Activated CD8-positive, alpha-beta memory T cell treated with anti-CD3 and anti-CD28 coated beads, Interleukin-2, amount 10 ng/mL, durations not matched to agents 7 days and 5 days (primary cell): ENCODE data around the gene DNAH9. TPM values are rescaled to one million over a fixed set of nuclear protein-coding genes. Genes with fewer than 3 reads are reported as not detected.

Experiments used
- ATAC-seq: fragments of 150-1000 bp; cut with Tn5 transposase; one replicate; pipeline ENCODE4 v1.10.0; 2021; ENCODE audit warnings: moderate library complexity
- CTCF ChIA-PET: fragments of 350-600 bp; sonication (Branson Sonifier 250); formaldehyde crosslinking; loops from one replicate; lab custom pipeline; 2021; ENCODE audit warnings: antibody characterized with exemption; lab: Charles Lee
- DNase-seq: peaks from one replicate; pipeline ENCODE4 v3.0.0-alpha.2; 2020
- H3K27ac Mint-ChIP-seq: one replicate; pipeline ENCODE4 v1.8.0; 2021; ENCODE audit warnings: mild to moderate bottlenecking, mixed read lengths
- H3K27me3 Mint-ChIP-seq: one replicate; pipeline ENCODE4 v1.8.0; 2021; ENCODE audit warnings: mixed read lengths
- H3K36me3 Mint-ChIP-seq: one replicate; pipeline ENCODE4 v1.8.0; 2021; ENCODE audit warnings: mild to moderate bottlenecking, mixed read lengths
- H3K4me1 Mint-ChIP-seq: one replicate; pipeline ENCODE4 v1.8.0; 2021; ENCODE audit warnings: mixed read lengths
- H3K4me3 Mint-ChIP-seq: one replicate; pipeline ENCODE4 v1.8.0; 2021; ENCODE audit warnings: mild to moderate bottlenecking, moderate library complexity, mixed read lengths
- H3K9me3 Mint-ChIP-seq: one replicate; pipeline ENCODE4 v1.8.0; 2022; ENCODE audit warnings: low read depth, mixed read lengths
- total RNA-seq, 2 experiments: library from RNA; stranded (reverse); gene quantifications; one replicate each; pipeline ENCODE4 v1.2.3, GENCODE V29; 2021

DNAH9 gene
- total RNA-seq, 2 experiments from 2014 or later, result not detected

DNA sequence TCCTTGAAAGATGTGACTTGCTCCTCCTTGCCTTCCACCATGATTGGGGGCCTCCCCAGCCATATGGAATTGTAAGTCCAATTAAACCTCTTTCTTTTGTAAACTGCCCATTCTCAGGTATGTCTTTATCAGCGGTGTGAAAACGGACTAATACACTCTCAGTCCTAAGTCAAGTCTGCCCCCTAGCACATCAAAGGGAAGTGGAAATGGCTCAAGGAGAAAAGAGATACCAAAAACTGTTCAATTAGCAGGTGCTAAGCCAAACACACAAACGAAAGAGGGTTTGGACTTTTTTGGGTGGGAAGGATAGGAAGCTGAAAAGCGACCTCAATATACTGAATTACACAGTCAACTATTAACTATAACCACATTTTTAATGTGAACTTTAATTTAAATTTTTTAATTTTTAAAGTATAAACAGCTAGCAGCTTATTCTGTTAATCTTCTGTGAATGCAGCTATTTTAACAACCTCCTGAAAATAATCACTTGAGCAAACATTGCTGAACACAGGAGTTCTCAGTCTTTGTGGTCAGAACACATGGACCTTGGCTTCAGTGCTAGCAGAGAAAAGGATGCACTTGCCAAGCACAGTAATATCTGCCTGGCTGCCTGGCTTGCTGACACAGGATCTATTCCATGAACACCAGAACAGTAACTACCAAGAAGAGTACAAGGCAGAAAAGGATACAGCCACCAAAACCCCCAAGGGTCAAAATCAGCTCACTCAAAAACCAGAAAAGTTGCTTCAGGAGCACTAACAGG, 388.1 kb downstream of the DNAH9 start:
- Mint-ChIP-seq H3K4me1 (no peaks in the 10 kb centered on the region), H3K9me3 (no peaks in the 10 kb centered on the region), H3K27ac (no peak overlapping the region), H3K4me3 (no peak overlapping the region), H3K27me3 (no peaks in the 10 kb centered on the region), H3K36me3 (peaks cover 31% of the 10 kb centered on the region)
- CTCF ChIA-PET, result interaction anchor here (2.1 kb wide), 1 partner anchor 11 kb away, joined by 6 read pairs; the partner anchor contains the start of gene ZNF18
- no peak for DNase-seq
- ATAC-seq, result no peak

DNA sequence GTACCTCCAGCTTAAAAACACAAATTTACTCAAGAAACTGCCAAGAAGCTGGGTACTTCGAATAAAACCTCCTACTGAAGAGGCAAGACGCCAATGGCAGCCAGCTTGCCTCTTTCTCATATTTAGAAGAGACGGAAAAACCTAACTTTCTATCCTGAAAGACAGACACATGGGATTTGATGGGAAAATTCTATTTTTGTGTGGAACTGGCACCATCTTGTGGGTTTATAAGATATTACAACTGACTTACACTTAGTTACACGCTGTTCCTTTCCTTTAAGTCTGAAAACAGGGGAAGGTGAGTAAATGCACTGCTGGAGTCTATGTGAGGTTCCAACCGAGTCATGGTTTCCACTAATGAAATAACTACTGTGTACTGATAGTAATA, 388.7 kb downstream of the DNAH9 start:
- H3K36me3 Mint-ChIP-seq, result peaks cover 31% of the 10 kb centered on the region
- H3K9me3 Mint-ChIP-seq, result no peaks in the 10 kb centered on the region
- ATAC-seq (no peak), DNase-seq (no peak)
- no peaks in the 10 kb centered on the region for H3K27me3 Mint-ChIP-seq
- H3K4me1 Mint-ChIP-seq, result no peaks in the 10 kb centered on the region
- no peak overlapping the region for H3K27ac Mint-ChIP-seq
- no peak overlapping the region for H3K4me3 Mint-ChIP-seq
- CTCF ChIA-PET, result interaction anchor here (2.1 kb wide), 1 partner anchor 10 kb away, joined by 6 read pairs; the partner anchor contains the start of gene ZNF18

DNA sequence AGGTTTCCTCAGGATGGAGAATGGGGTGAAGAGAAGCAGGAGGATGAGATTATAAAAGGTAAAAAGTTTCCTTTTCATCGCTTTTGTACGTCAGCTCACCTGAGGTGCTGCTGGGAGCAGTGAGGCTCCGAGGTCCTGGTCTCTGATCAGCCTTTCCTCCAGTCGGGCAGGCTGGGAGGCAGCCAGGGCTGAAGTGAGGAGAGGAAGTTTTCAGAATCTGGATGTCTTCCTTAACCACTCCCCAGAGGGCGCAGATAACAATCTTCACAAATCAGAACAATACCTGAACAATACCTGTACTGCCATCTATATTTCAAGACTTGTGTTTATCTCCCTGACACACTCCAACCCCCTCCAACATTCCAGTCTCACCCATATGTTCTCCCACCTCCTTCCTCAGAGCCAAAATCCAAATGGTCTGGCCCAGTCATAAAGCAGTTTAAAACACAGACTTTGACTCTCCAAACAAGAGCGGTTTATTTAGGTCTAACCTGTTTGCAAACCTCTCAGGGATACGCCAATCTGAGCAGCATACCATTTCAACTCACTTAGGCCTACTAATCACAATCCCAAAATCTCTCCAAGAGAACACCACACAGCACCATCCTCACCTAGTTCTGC, 392.2 kb downstream of the DNAH9 start:
- no peak for ATAC-seq
- peaks cover 7% of the 10 kb centered on the region for H3K4me1 Mint-ChIP-seq
- CTCF ChIA-PET, result no interaction called here

DNA sequence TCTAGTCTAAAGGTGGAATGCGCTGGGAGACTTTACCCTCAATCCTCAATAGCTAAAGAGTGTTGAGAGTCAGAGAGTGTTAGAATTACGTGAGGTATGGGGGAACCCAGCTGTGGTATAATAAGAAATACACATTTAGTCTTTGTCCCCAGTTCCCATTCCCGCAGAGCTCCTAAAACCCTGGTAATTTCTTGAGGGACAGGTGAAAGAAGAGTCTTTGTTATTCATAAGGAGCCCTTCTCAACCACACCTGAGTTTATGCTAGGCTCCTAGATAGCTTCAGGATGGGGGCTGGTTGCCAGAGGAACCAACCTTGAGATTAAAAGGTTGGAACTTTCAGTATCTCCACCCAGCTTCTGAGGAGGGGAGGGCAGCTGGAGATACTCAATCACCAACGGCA, 393.2 kb downstream of the DNAH9 start:
- CTCF ChIA-PET, result no interaction called here
- H3K36me3 Mint-ChIP-seq, result peaks cover 27% of the 10 kb centered on the region

More for the DNA sequence above, 392.2 kb downstream of the DNAH9 start:
- DNase-seq, result no peak
- Mint-ChIP-seq H3K27ac (no peak overlapping the region), H3K27me3 (no peaks in the 10 kb centered on the region), H3K36me3 (peaks cover 27% of the 10 kb centered on the region), H3K4me3 (no peak overlapping the region), H3K9me3 (no peaks in the 10 kb centered on the region)

DNA sequence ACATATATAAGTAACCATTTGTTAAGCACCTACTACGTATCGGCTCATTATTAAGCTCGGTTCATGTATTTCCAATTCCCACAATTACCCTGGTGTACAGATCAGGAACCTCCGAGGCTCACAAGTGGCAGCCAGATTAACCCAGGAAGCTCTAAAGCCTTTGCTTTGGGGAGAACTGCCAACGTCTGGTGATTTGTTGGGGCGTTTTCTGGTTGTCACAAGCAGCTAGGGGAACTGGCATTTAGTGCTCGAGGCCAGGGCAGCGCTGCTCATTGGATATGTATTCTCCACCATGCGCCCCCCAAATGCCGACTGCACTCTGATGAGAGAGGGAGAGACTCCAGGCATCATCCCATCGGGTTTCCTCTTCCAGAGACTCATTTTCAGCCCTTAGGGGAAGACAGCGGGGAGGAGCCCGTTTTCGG, 398.5 kb downstream of the DNAH9 start:
- peak; percentile 45 for ATAC-seq
- no peaks in the 10 kb centered on the region for H3K9me3 Mint-ChIP-seq
- H3K27me3 Mint-ChIP-seq, result no peaks in the 10 kb centered on the region
- CTCF ChIA-PET, result interaction anchor here (0.7 to 2.7 kb wide), 8 partner anchors 9 to 1035 kb away, joined by 3 to 14 read pairs (median 4); partner anchors contain the start of gene MAP2K4
- H3K27ac Mint-ChIP-seq, result peak overlapping the region; percentile 88
- H3K36me3 Mint-ChIP-seq, result peaks cover 12% of the 10 kb centered on the region
- H3K4me1 Mint-ChIP-seq, result peaks cover 21% of the 10 kb centered on the region
- DNase-seq, result peak; percentile 73
- peak overlapping the region; percentile 95 for H3K4me3 Mint-ChIP-seq

More for the DNA sequence above, 393.2 kb downstream of the DNAH9 start:
- no peaks in the 10 kb centered on the region for H3K27me3 Mint-ChIP-seq
- DNase-seq (no peak), ATAC-seq (no peak)
- no peak overlapping the region for H3K4me3 Mint-ChIP-seq
- H3K4me1 Mint-ChIP-seq, result peaks cover 12% of the 10 kb centered on the region
- H3K9me3 Mint-ChIP-seq, result no peaks in the 10 kb centered on the region
- H3K27ac Mint-ChIP-seq, result no peak overlapping the region

DNA sequence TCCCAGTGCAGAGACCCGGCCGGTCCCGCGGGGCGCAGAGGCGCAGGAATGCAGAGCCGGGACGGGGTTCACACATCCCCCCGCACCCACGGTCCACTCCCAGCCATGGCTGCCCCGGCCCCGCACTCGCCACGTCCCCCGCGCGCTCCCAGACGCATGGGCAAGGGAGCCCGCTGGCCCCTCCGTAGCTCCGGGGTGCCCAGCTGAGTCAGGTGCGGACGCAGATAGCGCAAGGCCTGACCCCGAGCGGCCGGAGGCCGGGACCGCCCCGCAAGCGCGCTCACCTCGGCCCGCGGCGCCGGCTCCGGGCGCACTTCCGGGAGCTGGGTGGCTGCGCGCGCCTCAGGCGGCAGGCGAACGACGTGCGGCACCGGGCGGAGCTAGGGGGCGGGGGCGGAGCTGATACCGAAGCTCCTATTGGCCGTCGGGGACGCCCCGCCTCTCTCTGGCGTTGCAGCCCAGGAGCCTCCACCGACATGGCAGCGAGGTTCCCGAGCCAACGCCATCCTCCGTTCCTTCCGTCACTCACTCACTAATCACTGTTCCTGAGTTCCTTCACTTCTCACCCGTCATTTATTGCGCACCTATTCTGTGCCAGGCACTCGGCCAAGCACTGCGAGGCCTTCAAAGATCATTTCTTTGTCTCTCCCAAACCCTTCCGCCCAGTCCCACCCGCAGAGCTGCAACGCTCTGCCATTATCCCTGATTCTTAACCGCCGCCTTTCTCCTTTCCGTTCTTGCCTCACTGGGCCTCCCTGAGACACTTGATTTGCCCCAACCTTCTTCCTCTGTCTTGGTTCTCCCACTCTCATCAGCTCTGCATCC, 399.1 kb downstream of the DNAH9 start, which contains the start of gene ZNF18:
TSS of gene ZNF18 (minus strand) at position 329 of the 825 bp plus-strand sequence. CDS start 4,646 bp downstream, outside the sequence.
- peak; percentile 99 for ATAC-seq
- Mint-ChIP-seq H3K27ac (peak within 1 kb of the TSS; percentile 91), H3K9me3 (no peaks in the 10 kb centered on the region), H3K27me3 (no peaks in the 10 kb centered on the region), H3K4me1 (peaks cover 21% of the 10 kb centered on the region), H3K36me3 (peaks cover 11% of the 10 kb centered on the region), H3K4me3 (peak within 1 kb of the TSS; percentile 95)
- DNase-seq, result peak; percentile 97
- CTCF ChIA-PET, result interaction anchor here (0.6 to 2.7 kb wide), 10 partner anchors 9 to 1034 kb away, joined by 3 to 14 read pairs (median 4); partner anchors contain the start of gene MAP2K4

DNA sequence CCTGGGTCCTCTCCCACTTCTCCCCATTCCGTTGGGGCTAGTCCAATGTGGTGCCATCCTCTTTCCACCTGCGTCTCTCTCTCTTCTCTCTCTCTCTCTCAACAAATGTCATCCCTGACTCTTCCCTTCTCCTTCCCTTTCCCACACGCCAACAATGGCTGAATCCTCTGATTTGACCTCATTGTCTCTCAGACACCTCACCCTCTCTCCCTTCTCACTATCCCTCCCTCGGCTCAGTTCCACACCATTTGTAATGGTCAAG, 399.6 kb downstream of the DNAH9 start:
- no peaks in the 10 kb centered on the region for H3K27me3 Mint-ChIP-seq
- peaks cover 6% of the 10 kb centered on the region for H3K36me3 Mint-ChIP-seq
- H3K4me3 Mint-ChIP-seq, result peak overlapping the region; percentile 95
- peaks cover 21% of the 10 kb centered on the region for H3K4me1 Mint-ChIP-seq
- no peak for ATAC-seq
- no peak for DNase-seq
- H3K27ac Mint-ChIP-seq, result peak overlapping the region; percentile 91
- CTCF ChIA-PET, result interaction anchor here (0.6 to 2.7 kb wide), 4 partner anchors 12 to 34 kb away, joined by 3 to 14 read pairs (median 4); partner anchors contain the start of gene MAP2K4
- H3K9me3 Mint-ChIP-seq, result no peaks in the 10 kb centered on the region

DNA sequence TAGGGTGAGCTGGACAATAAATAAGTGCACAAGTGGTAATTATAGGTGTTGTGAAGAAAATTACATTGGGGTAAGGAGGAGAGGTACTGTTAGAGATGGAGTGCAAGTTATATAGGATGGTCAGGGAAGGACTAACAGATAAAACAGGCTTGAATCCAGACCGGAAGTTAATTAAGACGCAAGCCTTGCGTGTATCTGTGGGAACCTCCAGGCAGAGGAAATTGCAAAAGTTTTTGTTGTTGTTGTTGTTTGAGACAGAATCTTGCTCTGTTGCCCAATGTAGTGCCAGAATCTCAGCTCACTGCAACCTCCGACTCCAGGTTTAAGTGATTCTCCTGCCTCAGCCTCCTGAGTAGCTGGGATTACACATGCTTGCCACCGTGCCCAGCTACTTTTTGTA, 401.4 kb downstream of the DNAH9 start:
- H3K27ac Mint-ChIP-seq, result no peak overlapping the region
- no peaks in the 10 kb centered on the region for H3K9me3 Mint-ChIP-seq
- peaks cover 1% of the 10 kb centered on the region for H3K36me3 Mint-ChIP-seq
- CTCF ChIA-PET, result no interaction called here
- no peak overlapping the region for H3K4me3 Mint-ChIP-seq
- ATAC-seq (no peak), DNase-seq (no peak)
- no peaks in the 10 kb centered on the region for H3K27me3 Mint-ChIP-seq
- H3K4me1 Mint-ChIP-seq, result peaks cover 20% of the 10 kb centered on the region

DNA sequence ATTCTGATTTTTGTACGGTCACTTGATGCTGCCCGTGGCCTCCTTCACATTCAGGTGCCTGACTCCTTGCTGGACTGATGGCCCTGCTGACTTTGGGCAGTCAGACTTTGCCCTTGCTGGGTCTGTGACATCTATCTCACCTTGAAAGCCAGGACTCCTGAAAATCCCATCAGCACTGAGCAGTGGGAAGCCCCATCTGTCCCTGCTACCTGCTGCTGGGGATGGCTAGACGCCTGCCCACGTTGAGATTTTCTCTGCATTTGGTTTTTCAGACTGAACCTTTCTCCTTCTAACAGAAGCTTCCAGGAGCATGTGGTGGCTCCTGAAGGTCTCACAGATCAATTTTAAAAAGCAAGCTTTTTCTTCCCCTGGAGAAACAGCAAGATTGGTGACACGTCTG, 409.2 kb downstream of the DNAH9 start:
- CTCF ChIA-PET, result interaction anchor here (1.2 kb wide), 1 partner anchor 10 kb away, joined by 4 read pairs; the partner anchor contains the start of gene ZNF18

More for the DNA sequence above, 409.2 kb downstream of the DNAH9 start:
- no peak overlapping the region for H3K4me3 Mint-ChIP-seq
- no peaks in the 10 kb centered on the region for H3K36me3 Mint-ChIP-seq
- DNase-seq (no peak), ATAC-seq (no peak)
- H3K4me1 Mint-ChIP-seq, result no peaks in the 10 kb centered on the region
- H3K27ac Mint-ChIP-seq, result no peak overlapping the region
- no peaks in the 10 kb centered on the region for H3K9me3 Mint-ChIP-seq
- H3K27me3 Mint-ChIP-seq, result peaks cover 12% of the 10 kb centered on the region
